Dendritic cell treated with granulocyte-macrophage colony-stimulating factor and Interleukin-4, amounts not matched to agents 40 ng/mL and 50 ng/mL, for 4 days (primary cell): ENCODE data around the gene HIVEP2.
A peak's percentile ranks its signal among the peaks of the same experiment; 100 is the strongest.

Experiments used
- H3K27ac Mint-ChIP-seq: one replicate; pipeline ENCODE4 v1.8.0; 2022; ENCODE audit warnings: mild to moderate bottlenecking, mixed read lengths
- H3K27me3 Mint-ChIP-seq: one replicate; pipeline ENCODE4 v1.8.0; 2022; ENCODE audit warnings: mild to moderate bottlenecking, mixed read lengths
- H3K36me3 Mint-ChIP-seq: one replicate; pipeline ENCODE4 v1.8.0; 2022; ENCODE audit warnings: low read depth, mixed read lengths
- H3K4me1 Mint-ChIP-seq: one replicate; pipeline ENCODE4 v1.8.0; 2022; ENCODE audit warnings: low read depth, mixed read lengths
- H3K4me3 Mint-ChIP-seq: one replicate; pipeline ENCODE4 v1.8.0; 2022; ENCODE audit warnings: mild to moderate bottlenecking, moderate library complexity, mixed read lengths
- H3K9me3 Mint-ChIP-seq: one replicate; pipeline ENCODE4 v1.8.0; 2022; ENCODE audit warnings: mixed read lengths
- intact Hi-C: fragments of 100-400 bp; cut with micrococcal nuclease; formaldehyde crosslinking; loops from one replicate; pipeline ENCODE4 v1.15.0; 2022

The HIVEP2 gene

DNA sequence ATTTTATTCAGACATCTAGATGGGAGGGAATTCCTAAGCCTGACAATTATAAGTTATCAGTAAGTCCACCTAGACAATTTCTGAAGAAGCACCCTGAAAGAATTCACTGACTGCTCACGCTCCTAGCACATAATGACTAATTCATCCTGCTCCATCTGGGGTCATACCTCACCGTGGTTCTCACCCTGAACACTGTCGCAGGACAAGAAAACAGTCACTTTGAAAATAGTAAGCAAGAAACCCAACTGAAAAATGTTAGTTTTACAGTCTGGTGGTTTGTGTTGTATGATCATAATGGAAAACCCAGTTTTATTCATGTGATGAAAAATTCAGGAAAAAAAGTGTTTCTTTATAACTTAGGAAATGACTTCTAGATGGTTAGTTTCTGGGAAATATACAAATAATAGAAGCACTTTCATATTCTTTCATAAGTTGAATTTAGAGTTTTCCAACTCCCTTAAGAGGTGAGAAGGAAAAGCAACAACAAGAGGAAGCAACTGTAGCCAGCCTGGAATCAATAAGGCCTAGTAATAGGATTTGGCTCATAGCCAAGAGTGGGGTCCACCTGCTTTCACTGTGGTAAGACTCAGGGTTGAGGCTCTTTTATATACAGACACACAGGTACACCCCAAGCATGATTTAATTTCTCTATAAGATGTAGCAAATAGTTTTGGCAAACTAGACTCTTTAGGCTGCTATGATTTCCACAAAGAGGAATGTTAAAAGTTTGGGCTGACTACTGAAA lies 94.1 kb downstream of the HIVEP2 start:
- intact Hi-C loops = no loop called here
- Mint-ChIP-seq H3K27me3 (peaks cover 4% of the 10 kb centered on the region), H3K9me3 (no peaks in the 10 kb centered on the region), H3K4me3 (no peak overlapping the region), H3K27ac (no peak overlapping the region), H3K36me3 (no peaks in the 10 kb centered on the region), H3K4me1 (peaks cover 28% of the 10 kb centered on the region)

DNA sequence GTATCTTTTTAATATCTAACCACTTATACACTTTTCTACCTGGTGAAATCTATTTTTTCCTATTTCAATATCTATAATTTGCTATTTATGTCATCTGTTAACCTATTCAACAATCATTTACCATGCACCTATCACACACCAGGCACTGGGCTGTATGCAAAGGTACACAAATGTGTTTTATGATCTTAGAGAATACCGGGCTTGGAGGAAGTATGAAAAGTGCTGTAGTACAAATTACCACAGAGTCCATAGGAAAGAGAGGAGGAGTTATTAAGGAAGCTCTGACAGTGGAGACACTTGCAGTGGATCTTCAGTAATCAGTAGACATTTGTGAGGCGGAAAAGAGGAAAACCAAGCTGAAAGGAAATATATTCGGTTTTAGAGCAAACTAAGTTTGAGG lies 96.0 kb downstream of the HIVEP2 start:
- H3K27ac Mint-ChIP-seq = no peak overlapping the region
- H3K9me3 Mint-ChIP-seq = no peaks in the 10 kb centered on the region
- peaks cover 32% of the 10 kb centered on the region for H3K4me1 Mint-ChIP-seq
- peaks cover 10% of the 10 kb centered on the region for H3K27me3 Mint-ChIP-seq
- intact Hi-C loops = no loop called here
- no peak overlapping the region for H3K4me3 Mint-ChIP-seq
- H3K36me3 Mint-ChIP-seq = no peaks in the 10 kb centered on the region

DNA sequence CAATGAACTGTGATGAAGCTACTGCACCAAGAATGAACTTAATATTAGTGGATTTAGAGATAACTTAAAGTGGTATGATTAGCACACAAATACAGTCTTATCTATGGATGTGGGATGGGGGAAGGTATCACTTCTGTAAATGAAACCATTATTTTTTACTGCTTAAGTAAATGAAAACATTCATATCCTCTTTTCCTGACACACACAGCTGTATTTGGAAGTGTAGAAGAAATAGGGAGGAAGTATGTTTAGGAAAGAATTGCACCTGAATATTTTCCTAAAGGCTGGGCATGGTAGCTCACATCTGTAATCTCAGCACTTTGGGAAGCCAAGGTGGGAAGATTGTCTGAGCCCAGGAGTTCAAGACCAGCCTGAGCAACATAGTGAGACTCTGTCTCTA lies 96.8 kb downstream of the HIVEP2 start:
- intact Hi-C loops = no loop called here

DNA sequence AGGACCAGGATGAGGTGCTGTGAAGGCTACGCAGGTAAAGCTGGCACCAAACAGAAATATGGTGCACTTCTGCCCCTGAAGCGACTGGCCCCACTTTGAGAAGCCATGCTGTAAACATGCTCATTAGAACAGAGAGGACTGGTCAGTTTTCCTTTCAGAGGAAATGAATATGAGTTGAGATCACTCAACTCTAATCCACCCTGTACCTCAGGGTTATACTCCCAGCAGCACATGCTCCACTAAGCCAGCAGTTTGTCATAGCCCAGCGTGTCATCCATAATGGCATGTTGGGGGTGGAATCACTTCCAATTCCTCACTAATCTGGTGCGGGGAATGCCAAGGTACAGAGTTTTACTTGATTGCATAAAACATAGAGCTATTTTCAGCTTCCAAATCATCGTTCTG lies 98.1 kb downstream of the HIVEP2 start:
- H3K27ac Mint-ChIP-seq = no peak overlapping the region
- peaks cover 31% of the 10 kb centered on the region for H3K4me1 Mint-ChIP-seq
- no peaks in the 10 kb centered on the region for H3K36me3 Mint-ChIP-seq
- H3K9me3 Mint-ChIP-seq = no peaks in the 10 kb centered on the region
- no peak overlapping the region for H3K4me3 Mint-ChIP-seq
- intact Hi-C loops = no loop called here
- H3K27me3 Mint-ChIP-seq = peaks cover 10% of the 10 kb centered on the region

More for the DNA sequence above, 96.8 kb downstream of the HIVEP2 start:
- Mint-ChIP-seq H3K4me1 (peaks cover 25% of the 10 kb centered on the region), H3K27me3 (peaks cover 10% of the 10 kb centered on the region), H3K4me3 (no peak overlapping the region), H3K27ac (no peak overlapping the region), H3K36me3 (no peaks in the 10 kb centered on the region), H3K9me3 (no peaks in the 10 kb centered on the region)

DNA sequence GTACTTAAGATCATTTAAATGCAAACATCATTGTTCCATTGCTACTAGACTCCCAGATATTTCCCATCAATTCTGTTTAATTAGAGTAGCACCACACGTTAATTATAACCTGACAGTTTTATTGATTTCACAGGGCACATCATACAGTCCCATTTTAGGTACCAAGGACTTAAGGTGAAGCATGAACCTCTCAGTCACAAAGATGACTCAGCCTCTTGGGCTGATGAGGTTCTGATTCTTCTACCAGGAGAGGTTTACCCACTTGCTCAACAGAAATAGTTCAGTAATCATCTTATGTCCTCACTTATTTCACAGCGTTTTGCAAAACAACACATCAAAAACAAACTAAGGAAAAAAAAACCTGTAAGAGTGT lies 98.5 kb downstream of the HIVEP2 start:
- no peak overlapping the region for H3K4me3 Mint-ChIP-seq
- intact Hi-C loops = no loop called here
- H3K36me3 Mint-ChIP-seq = no peaks in the 10 kb centered on the region
- no peak overlapping the region for H3K27ac Mint-ChIP-seq
- H3K27me3 Mint-ChIP-seq = peaks cover 10% of the 10 kb centered on the region
- no peaks in the 10 kb centered on the region for H3K9me3 Mint-ChIP-seq
- H3K4me1 Mint-ChIP-seq = peaks cover 34% of the 10 kb centered on the region

DNA sequence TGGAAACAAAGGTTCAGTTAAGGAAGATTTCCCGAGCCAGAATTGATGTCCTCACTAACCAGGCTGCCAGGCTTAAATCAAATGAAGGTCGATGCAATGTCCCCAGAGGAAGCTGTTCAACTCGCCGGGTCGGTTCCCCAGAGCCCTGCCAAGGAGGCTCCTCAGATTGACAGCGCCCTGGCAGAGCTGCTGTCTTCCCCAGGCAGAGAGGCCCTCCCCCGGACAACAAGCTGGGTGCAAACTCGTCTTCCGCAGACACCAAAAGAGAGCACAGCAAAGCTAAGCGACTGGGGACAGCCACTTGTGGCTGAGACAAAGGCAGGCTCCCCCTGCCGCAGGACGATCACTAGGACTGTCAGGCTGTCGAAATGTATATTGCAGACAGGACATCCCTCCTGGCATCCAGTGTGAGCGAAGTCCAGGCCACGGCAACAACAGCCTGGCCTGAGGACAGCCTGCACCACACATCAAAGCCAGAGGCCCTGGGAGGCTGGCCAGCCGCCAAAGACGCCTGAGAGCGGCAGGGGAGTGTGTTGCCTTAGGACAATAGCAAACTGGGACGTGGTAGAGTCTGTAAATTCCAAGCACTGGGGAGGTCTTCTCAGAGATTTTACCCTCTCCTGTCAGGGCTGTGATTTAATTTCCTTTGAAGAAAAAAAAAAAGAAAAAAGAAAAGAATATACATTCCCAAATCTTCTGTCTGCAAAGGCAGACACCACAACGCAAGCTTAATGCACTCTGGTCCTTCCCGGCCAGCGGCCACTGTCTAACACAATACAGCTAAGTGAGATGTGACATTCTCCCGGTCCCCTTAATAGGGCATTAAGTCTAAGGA lies 99.1 kb downstream of the HIVEP2 start:
- H3K4me1 Mint-ChIP-seq = peaks cover 34% of the 10 kb centered on the region
- H3K36me3 Mint-ChIP-seq = no peaks in the 10 kb centered on the region
- H3K4me3 Mint-ChIP-seq = no peak overlapping the region
- peaks cover 10% of the 10 kb centered on the region for H3K27me3 Mint-ChIP-seq
- no peaks in the 10 kb centered on the region for H3K9me3 Mint-ChIP-seq
- H3K27ac Mint-ChIP-seq = no peak overlapping the region
- intact Hi-C loops = no loop called here

DNA sequence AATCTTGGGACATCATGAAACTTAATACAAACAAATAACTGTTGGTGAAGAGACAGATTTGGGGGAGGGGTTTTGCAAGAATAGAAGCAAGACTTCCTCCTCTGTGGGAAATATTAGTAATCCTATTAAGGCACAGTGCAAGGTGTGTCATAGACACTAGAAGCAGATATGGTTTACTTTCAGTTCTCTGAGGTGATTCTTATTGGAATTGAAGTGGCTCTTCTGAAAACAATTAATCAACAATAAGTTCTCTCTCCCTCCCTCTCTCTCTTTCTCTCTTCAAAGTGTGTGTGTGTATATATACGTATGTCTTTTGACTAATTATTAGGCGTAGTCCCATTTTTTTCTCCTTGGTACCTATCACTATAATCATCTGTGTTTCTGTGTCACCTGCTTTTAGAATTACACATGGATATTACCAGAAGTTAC lies 99.8 kb downstream of the HIVEP2 start:
- Mint-ChIP-seq H3K4me3 (no peak overlapping the region), H3K27me3 (peaks cover 10% of the 10 kb centered on the region), H3K36me3 (no peaks in the 10 kb centered on the region), H3K4me1 (peaks cover 34% of the 10 kb centered on the region), H3K27ac (no peak overlapping the region), H3K9me3 (no peaks in the 10 kb centered on the region)
- intact Hi-C loops = no loop called here

DNA sequence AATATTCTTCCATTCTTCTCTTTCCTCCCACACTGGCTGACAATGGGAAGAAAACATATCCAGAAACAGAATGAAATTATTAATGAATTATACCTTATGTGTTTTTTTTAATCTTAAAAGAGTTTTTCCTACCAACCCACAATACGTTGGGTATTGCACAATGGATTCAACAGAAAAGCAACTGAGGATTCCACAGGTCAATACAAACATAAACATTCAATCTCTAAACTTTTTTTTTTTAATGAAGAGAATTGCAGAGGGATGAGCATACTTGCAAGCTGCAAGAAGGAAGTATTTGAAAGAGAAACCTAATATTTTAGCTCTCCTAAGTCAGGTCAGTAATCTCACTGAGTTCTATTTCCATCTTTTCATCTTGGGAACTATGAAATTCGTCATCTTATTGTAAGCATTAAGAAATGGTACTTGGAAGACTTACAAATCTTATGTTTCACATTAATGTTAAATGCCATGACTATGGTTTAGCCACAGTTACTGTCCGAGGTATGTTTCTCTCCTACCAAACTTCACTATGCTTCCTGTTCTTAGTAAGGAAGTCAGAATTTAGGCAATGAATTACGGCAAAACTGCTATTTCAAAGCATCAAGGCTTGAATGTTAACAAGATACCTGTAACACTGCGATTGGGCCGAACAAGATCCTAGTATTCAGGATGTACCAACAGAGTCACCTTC lies 100.8 kb downstream of the HIVEP2 start:
- Mint-ChIP-seq H3K9me3 (no peaks in the 10 kb centered on the region), H3K27me3 (peaks cover 10% of the 10 kb centered on the region), H3K36me3 (no peaks in the 10 kb centered on the region), H3K4me3 (no peak overlapping the region), H3K4me1 (peaks cover 33% of the 10 kb centered on the region), H3K27ac (no peak overlapping the region)
- intact Hi-C loops = no loop called here

DNA sequence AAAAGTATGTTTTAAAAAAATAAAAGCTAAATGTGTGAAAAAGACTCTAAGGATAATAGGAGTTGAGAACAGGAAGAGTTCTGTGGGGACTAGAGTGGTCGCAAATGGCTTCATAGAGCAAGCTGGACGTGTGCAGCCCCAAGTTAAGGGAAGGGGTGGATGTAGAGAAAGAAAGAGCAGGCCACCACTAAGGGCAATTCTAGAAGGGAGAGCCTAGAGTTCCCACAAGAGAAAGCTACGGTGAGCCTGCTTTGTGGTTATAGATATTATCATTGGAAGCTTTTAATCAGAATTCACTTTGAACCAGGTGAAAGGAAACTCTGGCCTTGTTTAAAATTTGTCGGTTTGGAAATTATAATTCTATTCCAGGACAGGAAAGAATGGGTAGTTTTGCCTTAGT lies 101.6 kb downstream of the HIVEP2 start:
- peaks cover 29% of the 10 kb centered on the region for H3K4me1 Mint-ChIP-seq
- H3K36me3 Mint-ChIP-seq = no peaks in the 10 kb centered on the region
- intact Hi-C loops = no loop called here
- no peaks in the 10 kb centered on the region for H3K9me3 Mint-ChIP-seq
- H3K27me3 Mint-ChIP-seq = peaks cover 10% of the 10 kb centered on the region
- no peak overlapping the region for H3K4me3 Mint-ChIP-seq
- no peak overlapping the region for H3K27ac Mint-ChIP-seq

DNA sequence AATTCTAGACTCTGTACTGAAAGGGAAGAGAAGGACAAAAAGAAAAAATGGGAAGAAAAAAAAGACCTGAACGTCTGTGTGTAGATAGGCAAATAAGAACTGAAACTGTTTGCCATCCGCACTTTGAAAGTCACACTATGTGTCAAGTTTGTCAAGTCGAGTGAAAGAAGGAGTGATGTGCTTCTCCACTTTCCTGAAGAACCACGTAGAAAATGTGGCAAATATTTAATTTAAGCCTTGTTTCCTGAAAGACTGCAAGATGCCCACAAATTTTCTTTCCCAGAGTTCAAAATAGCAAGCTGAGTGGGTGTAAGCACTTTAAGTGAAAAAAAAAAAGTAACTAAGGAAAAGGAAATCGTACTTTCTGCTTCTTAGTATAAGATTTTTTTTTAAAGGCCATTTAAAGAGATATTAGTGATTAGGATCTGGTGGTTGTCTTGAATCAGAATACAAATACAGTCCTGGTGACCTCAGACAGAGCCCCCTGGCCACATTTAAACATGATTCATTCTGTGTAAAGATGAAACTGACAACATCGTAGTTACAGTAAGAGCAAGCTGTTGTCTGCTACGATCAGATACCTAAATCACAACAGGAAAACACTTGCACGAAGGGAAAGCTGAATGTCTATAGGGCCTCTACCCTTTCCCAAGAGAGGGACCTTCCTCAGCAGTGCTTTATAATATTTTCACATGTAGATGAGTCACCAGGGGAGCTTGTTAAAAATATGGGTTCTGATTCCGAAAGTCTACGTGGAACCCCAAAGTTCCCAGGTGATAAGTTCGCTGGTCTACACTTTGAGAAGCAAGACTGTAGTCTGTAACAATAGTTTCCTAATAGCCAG lies 102.3 kb downstream of the HIVEP2 start:
- peak overlapping the region; percentile 23 for H3K4me3 Mint-ChIP-seq
- H3K4me1 Mint-ChIP-seq = peaks cover 29% of the 10 kb centered on the region
- H3K9me3 Mint-ChIP-seq = no peaks in the 10 kb centered on the region
- peaks cover 10% of the 10 kb centered on the region for H3K27me3 Mint-ChIP-seq
- intact Hi-C loops = no loop called here
- H3K27ac Mint-ChIP-seq = no peak overlapping the region
- H3K36me3 Mint-ChIP-seq = no peaks in the 10 kb centered on the region

DNA sequence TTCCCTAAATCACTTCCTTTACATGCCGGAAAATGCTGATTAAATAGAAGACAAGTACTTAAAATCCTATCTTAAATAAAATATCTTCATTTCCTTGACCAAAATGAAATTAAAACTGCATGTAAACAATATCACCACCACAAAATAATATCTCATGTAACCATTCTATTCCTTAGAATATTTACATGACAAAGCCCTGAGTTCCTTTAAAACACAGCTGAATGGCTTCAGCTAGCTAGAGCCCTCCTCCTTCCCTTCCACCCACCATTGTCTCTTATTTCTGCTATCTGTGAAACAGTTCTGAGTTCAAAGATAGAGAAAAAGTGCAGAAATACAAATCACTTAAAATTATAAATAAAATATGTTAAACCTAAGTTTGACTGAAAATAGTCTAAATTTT lies 103.1 kb downstream of the HIVEP2 start:
- no peaks in the 10 kb centered on the region for H3K9me3 Mint-ChIP-seq
- H3K4me1 Mint-ChIP-seq = peaks cover 29% of the 10 kb centered on the region
- peaks cover 10% of the 10 kb centered on the region for H3K27me3 Mint-ChIP-seq
- no peak overlapping the region for H3K4me3 Mint-ChIP-seq
- H3K36me3 Mint-ChIP-seq = no peaks in the 10 kb centered on the region
- H3K27ac Mint-ChIP-seq = no peak overlapping the region
- intact Hi-C loops = no loop called here

DNA sequence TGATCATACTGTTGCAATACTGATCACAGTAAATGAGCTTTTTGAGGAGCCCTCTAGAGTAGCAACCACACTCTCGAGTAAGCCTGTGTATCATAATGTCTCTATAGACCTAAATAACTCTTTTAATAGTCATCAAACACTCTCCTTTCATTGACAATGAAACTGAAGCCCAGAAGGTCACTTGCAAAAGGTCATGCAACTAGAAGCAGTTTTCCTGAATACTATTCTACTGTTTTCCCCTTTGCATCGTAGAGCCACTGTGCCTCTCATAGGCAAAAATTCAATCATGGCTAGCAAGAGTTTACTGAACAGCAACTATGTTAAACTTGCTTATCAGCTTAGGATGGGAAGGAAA lies 105.3 kb downstream of the HIVEP2 start:
- peaks cover 15% of the 10 kb centered on the region for H3K4me1 Mint-ChIP-seq
- H3K27ac Mint-ChIP-seq = no peak overlapping the region
- no peaks in the 10 kb centered on the region for H3K27me3 Mint-ChIP-seq
- H3K9me3 Mint-ChIP-seq = no peaks in the 10 kb centered on the region
- H3K4me3 Mint-ChIP-seq = no peak overlapping the region
- intact Hi-C loops = no loop called here
- H3K36me3 Mint-ChIP-seq = no peaks in the 10 kb centered on the region

DNA sequence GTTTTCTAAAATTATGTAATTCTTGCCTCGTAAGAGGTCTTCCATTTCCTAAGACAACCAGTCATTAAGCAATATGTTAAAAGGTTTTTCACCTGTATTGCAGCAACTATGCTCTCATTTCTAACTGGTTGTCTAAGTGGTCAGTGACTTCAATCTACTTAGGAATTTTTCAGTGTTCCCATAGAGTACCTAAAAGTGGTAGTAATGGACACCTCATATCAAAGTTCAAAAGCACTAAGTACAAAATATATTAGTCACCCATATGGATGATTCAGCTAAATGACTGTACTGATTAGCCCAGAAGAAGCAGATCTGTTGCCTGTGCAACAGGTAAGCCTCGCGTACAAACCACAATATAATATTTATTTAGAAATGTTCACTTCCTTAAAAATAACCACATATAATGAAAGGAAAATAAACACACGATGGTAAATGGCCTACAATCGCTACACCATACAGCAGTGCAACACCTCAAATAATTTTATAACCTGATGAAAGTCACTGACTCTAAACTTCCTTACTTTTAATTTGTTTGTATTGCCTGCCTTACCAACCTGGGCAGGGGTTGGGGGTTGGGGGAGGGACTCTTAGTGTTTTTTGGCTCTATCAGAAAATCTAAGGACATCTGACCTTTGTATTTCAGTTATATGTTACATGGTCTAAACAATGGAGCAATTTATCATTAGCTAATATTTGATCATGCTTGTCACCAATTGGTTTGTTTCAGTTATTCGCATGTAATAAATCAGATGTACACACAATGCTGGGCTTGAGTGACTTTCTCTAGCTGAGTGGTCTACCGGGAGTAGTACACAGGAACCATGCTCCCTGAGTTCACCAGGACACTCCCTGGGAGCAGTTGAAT lies 105.9 kb downstream of the HIVEP2 start:
- intact Hi-C loops = no loop called here
- Mint-ChIP-seq H3K27ac (no peak overlapping the region), H3K4me1 (peaks cover 9% of the 10 kb centered on the region), H3K9me3 (no peaks in the 10 kb centered on the region), H3K27me3 (no peaks in the 10 kb centered on the region), H3K36me3 (no peaks in the 10 kb centered on the region), H3K4me3 (no peak overlapping the region)
